Stimulated activated CD4-positive, alpha-beta T cell treated with anti-CD3 and anti-CD28 coated beads, TNF-alpha, amount 100 ng/mL, for 24 hours (primary cell): Measurements from ENCODE around the gene GPN3.
A peak's percentile ranks its signal among the peaks of the same experiment; 100 is the strongest.
"Not testable (repeated sequence)": the region's sequence is repeated elsewhere in the genome, so short reads cannot be mapped to it uniquely, and the experiment has no call there.

Source experiments
- DNase-seq, 3 experiments: peaks; one replicate each; pipeline ENCODE4 v3.0.0-alpha.2; 2020; ENCODE audit warnings: low read depth in 3 of 3

GPN3 gene

GRCh38 chr12:110444455-110444854 lies 23.6 kb downstream of the GPN3 start:
- DNase-seq: no peak

GRCh38 chr12:110436231-110436630 lies 31.8 kb downstream of the GPN3 start:
- DNase-seq: no peak

- no peak for DNase-seq
Measured at GRCh38 chr12:110431957-110432587, 36.0 kb downstream of the GPN3 start.

DNA sequence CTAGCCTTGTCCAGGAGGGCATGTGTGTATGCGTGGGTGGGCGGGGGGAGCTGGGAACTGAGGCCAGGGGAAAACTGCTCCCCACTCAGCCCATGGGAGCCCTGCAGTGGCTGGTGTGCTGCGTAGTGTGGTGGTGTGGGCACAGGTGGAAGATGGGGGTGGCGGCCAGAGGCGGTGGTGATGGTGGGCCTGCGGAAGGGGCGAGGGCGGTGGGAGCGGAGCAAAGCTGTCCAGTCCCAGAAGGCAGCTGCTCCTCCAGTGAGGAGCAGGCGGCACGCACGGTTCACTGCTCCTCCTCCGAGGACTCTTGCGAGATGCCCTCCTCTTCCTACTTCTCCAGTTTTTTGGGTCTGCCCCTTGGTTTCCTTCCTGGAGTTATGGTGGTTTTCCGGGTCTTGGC lies 38.4 kb downstream of the GPN3 start:
- DNase-seq: not testable (repeated sequence)

GRCh38 chr12:110426406-110426805 lies 41.7 kb downstream of the GPN3 start:
- DNase-seq: no peak

DNA sequence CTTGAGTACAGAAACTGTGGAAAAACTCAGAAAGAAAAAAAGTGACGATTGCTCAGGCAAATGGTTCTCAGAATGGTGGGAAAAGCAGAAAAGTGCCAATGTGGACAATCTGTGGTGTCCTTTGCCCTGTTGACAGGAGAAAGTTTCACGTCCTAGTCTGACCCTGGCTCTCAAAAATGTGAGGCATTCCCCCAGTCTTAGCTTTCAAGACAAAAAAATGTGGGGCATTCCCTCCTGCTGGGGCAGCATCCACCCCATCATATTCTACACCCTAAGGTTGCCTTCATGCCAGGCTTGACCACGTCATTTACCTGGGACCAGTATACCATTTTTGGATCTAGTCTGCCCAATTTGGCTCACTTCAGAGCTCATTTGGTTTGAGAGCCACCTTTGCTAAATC lies 43.8 kb downstream of the GPN3 start:
- DNase-seq: no peak

DNA sequence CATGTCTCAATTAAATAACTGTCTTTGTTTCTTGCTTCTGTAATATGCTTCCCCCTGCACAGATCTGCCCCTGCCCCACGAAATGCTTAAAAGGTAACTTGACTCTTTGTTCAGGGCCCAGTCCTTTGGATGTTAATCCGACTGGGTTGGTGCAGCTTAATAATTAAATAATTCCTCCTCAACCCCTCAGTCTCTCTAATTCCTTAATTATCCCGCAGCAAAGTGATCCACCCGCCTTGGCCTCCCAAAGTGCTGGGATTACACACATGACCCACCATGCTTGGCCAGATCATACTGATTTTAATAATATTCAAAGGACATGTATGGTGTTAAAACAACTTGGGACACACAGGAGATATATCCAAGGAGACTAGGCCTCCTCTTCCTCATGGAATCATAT lies 46.4 kb downstream of the GPN3 start:
- DNase-seq: no peak

GRCh38 chr12:110421159-110421661 lies 46.8 kb downstream of the GPN3 start:
- DNase-seq: no peak

- DNase-seq: not testable (repeated sequence)
Measured at GRCh38 chr12:110420644-110421043, 47.4 kb downstream of the GPN3 start.

GRCh38 chr12:110417113-110417512 lies 50.9 kb downstream of the GPN3 start:
- DNase-seq: not testable (repeated sequence)

GRCh38 chr12:110410086-110410485 lies 58.0 kb downstream of the GPN3 start:
- DNase-seq: not testable (repeated sequence)

DNA sequence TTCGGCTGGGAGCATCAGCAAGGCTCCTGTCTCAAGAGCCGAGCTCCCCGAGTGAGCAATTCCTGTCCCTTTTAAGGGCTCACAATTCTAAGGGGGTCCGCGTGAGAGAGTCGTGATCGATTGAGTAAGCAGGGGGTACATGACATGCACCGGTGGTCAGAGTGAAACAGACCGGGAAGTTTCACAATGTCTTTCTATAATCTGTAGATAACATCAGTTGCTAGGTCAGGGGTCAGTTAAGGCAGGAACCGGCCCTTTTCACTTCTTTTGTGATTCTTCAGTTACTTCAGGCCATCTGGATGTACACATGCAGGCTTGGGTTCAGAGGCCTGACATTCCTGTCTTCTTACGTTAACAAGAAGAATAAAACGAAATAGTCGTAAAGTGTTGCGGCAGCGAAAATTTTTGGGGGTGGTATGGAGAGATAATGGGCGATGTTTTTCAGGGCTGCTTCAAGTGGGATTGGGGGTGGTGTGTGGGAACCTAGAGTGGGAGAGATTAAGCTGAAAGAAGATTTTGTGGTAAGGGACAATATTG lies 62.9 kb downstream of the GPN3 start:
- not testable (repeated sequence) for DNase-seq

DNA sequence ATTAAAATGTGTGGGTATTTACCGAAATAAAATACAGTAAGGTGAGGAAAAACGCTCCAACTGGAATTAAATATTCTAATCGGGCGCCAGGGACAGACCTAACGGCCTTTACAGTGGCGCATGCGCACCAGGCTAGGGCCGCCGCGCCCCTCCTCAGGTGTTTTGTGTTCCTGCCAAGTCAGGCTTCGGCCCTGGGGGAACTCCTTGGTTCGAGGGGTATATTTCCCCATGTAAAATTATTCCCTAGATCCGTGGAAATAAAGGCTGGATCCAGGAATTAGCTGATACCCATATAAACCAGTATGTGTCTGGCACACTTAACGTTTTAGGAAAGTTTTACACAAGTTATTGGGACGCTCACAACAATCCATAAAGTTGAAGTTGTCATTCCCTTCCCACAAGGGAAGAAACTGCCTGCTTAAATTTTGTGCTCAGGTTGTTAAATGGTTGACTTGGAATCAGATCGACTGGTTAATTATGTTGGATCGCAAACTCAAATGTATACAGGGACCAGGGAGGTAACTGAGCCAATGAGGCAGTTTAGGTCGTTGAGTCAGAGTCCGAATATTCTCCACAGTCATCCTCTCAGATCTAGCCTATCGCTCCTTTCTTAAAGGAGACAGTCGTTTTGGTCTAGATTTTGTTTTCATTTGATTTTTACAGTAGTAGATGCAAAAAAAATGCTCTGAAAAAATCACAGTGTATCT lies 63.9 kb downstream of the GPN3 start:
- DNase-seq: peak; percentile 61 to 76 (median 63)

DNA sequence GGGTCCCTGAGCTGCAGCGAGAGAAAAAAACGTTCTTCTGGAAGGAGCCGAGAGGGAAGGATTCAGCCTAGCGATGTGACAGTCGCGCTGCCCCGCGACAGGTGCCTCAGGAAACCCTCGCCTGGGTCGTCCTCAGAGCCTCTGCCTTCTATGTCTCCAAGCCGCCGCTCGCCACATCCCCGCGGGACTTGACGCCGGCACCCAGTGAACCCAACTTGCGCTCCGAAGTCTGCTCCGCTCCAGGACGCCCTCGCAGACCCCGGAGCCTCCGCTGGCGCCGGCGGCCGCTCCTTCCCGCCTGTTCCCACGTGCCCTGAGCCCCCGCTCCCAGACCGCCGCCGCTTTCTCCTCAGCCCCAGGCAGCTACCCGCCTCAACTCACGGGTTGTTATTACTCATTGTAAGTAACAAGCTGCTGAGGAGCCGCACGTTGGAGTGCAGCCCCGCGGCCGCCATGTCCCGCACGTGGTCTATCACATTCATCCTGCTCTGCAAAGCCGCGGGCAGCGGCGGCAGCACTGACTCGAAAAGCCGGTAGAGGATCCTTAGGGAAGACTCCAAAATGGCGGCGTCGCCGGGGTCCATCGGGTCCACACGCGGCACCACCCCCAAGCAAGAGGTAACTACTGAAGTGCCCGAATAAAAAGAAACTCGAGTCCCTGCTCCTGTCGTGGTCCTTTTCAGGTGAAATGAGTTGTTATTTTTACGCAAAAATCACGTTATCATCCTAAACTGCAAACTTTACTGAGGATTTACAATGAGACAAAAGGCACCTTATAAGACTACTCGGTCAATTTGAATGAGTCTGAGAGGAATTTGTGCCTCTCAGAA lies 64.7 kb downstream of the GPN3 start, which contains the start of gene ANAPC7:
TSS of gene ANAPC7 (minus strand) at position 563 of the 830 bp plus-strand sequence. CDS start at position 482, 81 bp downstream.
- peak; percentile 73 to 85 (median 76) for DNase-seq
